Measurements from ENCODE around the gene LIME1. TPM values are rescaled to one million over a fixed set of nuclear protein-coding genes. Genes with fewer than 3 reads are reported as not detected.

LIME1 gene
- total and polyA plus RNA-seq, 2 of the 8 experiments (the other 6 are each of a cell fraction or from before 2014, with no cell fraction given) = 4.5 to 5.9 TPM

DNA sequence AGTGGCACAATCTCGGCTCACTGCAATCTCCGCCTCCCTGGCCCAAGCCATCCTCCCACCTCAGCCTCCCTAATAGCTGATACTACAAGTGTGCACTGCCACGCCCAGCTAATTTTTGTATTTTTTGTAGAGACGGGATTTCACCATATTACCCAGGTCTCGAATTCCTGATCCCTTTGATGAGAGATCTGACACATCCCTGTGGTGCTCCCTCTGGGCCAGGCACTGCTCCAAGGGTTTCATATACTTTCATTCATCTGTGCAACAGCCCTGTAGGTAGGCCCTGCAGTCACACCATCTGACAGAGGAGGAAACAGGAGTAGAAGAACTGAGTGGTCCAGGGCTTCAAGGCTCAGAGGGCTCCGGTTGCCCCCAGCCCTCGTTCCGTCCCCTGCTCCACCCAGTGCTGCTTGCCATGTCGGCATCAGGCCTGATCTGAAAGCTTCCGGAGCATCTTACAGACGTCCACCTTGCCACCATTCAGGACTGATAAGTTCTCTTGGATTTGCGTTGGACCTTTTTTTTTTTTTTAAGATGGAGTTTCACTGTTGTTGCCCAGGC is 25.3 kb upstream of the LIME1 start (continued):
- TF ChIP-seq CHD7 (IDR thresholded peaks at IDR 0.05; ENCODE audit: insufficient replicate concordance, low read length) = no peak
- no peak for TF ChIP-seq SIRT6 (IDR thresholded peaks at IDR 0.05; ENCODE audit: low read length)
- TF ChIP-seq TCF12 (IDR thresholded peaks at IDR 0.05; ENCODE audit: low read depth, low read length) = no peak
- TF ChIP-seq SP1 (IDR thresholded peaks at IDR 0.05; ENCODE audit: low read depth, low read length) = no peak
